ENCODE results near the gene FAM120AOS.

FAM120AOS gene

DNA sequence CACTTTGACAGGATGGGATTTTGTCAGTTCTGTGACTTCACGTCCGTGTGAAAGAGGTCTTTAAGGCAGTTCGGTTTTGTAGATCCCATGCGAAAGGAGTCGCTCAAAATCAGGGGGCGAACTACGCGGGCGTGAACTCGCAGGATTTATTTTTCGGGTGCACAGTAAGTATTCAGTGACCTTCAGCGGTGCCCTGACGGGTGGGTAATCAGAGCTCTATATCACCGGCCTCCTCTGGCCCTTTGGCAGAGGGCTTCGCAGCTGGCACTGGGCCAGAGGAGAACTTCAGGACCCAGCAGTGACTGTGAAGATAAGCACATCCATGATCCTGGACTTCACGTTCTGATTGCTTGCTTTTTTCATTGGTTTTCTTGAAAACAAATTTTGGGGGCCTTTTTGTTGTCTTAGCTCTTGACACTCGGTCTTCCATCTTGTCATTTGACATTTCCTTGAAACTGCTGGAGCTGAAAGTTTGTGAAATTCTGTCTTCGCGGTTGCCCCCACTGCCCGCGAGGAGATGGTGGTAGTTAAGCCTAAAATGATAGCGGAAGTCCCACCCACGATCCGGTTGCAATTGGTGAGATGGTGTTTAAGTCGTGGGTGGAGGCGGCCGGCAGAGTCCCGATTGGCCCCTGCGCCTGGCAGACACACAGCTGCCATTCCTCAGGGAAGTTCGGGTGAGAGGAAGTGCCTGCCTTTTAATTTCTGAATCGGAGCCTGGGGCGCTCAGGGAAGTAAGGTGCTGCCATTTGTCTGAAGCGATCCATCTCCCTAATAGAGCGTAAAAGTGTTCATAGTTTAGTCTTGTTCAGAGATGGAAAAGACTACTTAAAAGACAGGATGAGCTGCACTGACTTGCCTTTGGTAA lies at the start of gene FAM120AOS:
FAM120AOS (minus strand) TSS at position 535 of the 868 bp plus-strand sequence. CDS start 872 bp downstream, outside the sequence.
- peak; percentile 96 for DNase-seq (ENCODE audit: low spot score)

DNA sequence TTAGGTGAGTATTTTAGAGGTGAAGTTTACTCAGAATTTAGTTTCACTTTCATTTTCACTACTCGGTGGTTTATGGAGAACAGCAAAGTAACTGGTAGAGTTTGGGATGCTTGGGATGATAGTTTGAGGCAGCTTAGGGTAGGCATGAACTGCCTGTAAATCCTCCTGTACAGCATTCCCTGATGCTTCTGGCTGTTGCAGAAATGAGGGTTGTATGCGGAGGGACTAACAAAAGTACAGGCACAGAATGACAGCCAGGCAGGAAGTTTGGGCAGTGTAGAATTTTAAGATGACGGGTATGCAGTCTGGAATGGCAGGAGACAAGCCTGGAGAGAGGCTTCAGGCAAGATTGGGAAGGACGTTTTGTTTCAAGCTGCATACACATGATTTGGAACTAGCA lies 48.0 kb upstream of the FAM120AOS start:
- DNase-seq (ENCODE audit: low spot score): peak; percentile 29

DNA sequence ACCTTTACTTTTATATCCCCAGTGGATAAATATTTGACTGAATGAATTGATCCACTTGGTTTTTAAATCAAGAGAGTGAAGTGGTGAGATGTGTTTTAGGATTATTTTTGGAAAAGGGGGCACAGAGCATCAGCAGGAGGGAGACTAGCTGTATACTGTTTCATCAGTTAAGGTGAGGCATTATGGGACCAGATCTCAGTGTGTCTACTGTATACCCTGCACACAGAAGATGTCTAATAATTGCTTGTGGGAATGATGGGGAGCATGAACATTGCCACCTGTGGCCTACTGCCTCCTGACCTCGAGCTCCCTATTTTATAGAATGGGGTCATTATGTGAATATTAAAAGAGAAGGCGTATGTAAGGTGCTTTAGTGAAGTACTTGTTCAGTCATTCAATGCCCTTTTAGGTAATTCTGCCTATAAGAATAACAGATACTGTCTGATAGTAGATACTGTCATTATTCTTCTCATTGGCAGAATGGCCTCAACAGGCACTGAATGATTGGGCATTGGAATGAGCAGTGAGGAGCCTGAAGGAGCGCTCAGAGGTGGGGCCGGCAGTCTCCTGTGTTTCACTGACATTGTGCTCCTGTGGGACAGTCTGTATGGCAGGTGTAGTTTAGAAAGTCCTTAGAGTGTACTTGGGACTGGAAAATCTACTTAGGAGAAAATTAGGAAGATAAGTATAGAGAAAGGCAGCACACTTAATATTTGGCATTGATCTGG lies 47.4 kb upstream of the FAM120AOS start:
- no peak for DNase-seq (ENCODE audit: low spot score)

DNA sequence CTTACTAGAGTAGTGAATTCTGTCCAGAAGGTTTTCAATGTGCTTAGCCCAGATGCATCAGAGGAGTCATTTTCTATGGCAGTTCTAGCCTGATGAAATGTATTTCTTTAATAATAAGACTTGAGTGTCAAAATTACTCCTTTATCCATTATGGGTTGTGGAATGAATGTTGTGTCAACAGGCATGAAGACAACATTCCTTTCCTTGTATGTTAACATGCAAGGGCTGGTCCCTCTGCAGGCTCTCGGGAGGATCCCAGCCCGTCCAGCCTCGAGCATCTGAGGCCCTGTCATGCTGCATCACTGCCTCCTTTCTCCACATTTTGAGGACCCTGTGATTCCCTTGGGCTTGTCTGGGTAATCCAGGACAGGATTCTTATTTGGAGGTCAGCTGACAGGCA lies 42.9 kb upstream of the FAM120AOS start:
- no peak for DNase-seq (ENCODE audit: low spot score)

DNA sequence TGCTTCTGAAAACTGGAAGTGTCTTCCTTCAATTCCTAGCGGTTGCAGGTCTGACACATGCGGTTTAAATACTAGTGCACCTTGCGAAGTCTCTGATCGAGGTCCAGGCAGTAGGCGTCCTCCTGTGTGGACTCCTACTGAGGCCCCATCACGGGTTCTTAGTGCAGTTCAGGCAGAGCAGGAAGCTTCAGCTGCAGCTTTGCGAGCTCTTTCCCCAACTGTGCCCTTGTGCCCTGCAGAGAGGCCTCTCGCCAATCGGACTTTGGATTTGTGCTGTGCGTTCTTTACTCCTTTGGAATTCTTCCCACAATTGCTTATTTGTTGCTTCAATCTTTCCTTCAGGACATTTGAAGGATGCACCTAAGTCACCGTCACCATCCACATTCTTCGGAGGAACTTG lies 40.6 kb upstream of the FAM120AOS start:
- DNase-seq (ENCODE audit: low spot score): no peak

DNA sequence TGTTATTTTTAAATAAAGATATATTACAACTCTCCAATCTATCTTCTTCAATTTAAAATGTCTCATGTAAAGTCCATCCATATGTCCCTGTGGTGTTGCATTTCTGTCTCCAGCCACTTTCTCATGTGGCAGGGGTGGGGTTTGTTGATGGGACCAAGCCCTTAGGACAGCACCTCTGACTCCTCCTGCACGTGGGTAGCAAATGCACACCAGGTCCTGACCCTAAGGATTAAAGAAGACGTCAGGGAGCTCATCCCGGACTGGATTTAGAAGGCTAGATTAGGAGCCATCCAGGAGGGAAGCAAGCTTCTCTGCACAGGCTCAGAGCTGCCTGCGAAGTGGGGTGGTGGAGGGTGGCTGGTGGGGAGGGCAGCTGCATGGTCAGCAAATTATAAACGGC lies 38.9 kb upstream of the FAM120AOS start:
- no peak for DNase-seq (ENCODE audit: low spot score)

DNA sequence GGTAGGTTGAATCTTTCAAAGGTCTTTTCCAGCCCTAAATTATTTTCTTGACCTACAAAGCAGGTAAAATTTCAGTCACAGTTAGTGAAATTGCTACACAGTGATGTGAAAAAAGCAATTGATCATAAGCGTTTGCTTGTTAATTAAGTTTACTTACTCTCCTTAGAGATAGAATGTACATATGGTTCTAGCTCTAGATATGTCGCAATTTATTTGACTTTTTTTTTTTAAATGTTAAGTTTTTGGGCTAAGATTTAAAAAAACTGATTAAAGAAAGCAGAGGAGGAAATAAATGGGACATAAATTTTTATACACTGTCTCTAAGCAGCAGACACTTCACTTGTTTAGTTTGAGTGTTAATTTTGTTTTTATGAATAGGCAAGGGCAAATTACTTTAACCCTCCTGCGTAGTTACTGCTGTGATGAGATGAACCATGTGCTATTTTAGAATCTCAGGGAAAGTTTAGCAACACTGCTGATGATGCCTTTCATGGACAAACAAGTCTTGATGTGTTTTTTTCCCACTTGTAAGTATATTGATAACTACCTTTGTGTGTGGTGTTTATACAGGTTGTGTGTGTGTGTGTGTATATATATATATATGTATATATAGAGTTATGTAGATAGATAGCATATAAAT lies 38.3 kb upstream of the FAM120AOS start:
- no peak for DNase-seq (ENCODE audit: low spot score)

DNA sequence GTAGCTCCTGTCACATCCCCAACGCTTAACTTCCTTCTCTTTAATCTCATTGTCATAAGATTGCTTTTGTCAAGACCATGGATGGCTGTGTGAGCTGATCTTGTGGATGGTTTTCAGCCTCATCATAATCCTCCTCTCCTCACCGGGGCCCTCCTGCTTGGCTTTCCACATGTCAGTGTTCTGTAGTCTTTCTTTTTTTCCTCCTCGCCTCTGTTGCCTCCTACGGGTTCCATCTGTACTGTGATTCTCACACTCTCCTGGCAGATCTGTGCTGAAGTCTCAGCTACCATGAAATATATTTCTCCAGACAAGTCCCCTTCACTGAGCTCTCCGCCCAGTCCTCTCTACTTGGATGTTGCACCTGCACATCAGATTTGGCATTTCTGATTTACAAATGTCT lies 34.9 kb upstream of the FAM120AOS start:
- DNase-seq (ENCODE audit: low spot score): no peak

DNA sequence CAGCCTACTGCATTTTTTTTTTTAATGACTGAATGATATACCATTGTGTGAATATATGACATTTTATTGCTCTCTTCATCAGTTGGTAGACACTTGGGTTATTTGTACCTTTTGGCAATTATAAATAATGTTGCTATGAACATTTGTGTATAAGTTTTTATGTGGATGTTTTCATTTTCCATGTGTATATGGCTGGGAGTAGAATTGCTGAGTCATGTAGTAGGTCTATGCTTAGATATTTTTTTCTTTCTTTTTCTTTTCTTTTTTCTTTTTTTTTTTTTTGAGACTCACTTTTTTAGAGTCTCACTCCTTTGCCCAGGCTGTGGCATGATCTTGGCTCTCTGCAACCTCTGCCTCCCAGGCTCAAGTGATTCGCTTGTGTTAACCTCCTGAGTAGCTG lies 32.9 kb upstream of the FAM120AOS start:
- DNase-seq (ENCODE audit: low spot score): no peak

DNA sequence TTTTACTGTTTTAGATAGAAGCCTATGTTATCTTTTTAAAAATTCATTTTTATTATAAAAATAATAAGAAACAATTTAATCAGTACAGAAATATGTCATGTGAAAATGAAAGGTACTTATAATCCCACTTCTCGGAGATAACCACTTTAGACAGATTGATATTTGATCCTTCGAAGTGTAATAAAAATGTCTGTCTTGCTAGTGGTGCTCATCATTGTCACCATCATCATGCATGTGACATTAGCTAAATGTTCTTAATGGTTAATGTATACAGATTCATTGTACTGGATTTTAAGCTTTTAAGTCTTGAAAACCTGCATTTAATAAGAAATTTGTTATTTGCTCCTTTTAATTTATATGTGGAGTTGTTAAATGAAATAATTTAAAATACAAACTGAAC lies 30.1 kb upstream of the FAM120AOS start:
- DNase-seq (ENCODE audit: low spot score): no peak

DNA sequence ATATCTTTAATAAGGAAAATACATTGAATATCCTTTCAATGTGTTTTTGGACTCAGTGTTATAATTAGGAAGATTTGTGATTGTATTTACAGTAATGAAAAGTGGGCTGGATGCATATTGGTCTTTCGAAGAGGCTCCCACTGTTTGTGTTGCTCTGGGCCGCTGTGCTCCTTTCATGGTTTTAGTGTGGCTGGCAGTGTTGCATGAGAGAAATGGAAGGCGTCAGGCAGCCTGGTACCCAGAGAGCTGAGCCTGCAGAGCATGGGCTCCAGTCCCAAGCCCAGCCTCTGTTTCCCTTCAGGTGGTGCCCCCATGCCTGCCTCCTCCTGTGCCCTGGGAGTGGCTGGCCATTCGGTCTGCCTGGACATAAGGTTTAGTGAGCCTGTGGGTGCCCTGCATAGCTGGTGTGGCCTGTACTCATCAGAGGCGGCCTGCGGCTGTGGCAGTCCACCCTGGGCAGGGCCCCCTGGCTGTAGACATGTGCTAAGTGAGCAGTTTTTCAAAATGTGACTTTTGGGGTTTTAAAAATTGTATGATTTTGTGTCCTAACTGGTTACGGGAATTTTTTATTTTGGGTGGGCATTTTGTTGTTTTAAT lies 27.4 kb upstream of the FAM120AOS start:
- no peak for DNase-seq (ENCODE audit: low spot score)

DNA sequence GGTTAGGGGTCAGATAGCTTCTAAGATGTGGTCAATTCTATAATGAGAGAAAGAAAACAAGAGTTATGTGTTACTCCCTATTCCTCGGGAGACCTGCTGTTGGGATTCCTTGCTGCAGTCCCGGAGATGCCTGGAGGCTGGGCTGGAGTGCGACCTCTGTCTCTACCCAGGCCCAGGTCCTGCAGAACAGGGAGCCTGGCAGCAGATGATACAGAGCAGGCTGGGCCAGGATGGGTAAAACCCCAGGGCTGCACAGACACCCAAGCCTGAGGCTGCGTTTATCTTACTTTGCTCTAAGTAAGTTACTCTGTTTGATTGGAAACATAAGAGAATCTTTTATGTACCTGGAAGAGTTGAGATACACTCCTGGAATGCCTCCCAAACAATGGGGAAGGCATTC lies 26.9 kb upstream of the FAM120AOS start:
- DNase-seq (ENCODE audit: low spot score): no peak

DNA sequence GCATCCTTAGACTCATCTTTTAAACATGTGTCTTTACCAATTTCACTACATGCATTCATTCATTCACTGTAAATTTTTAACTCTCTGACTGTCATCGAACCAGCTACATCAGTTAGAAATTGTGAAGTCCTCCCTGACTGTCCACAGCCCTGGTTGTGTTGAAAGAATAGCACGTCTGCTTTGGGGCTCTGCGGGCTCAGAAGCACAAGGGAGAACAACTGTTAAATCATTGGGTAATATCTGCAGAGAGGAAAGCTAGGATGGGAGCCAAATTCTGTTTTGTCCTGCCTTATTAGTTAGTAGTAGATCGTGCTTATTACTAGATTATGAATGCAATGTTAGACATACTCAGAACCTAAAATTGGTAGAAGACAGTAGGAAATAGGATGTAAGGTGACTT lies 26.3 kb upstream of the FAM120AOS start:
- peak; percentile 69 for DNase-seq (ENCODE audit: low spot score)

DNA sequence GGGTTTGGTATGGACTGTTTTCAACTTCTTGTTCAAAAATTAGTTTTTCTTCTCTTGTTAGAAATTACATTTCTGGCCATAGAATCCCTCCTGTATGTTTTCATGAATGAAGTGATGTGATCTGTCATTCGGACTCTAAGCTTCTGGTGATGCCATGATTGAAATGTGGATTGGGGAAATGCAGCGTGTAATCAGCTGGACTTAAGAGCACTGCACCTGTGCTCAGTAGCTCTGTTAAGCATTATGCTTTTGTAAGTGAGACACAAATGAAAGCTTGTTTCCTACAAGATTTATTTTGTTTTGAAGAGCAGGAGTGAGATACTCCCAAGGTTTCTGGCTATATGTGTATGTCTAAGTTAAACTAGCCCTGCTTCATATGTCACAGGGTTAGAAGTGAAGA lies 24.0 kb upstream of the FAM120AOS start:
- no peak for DNase-seq (ENCODE audit: low spot score)

DNA sequence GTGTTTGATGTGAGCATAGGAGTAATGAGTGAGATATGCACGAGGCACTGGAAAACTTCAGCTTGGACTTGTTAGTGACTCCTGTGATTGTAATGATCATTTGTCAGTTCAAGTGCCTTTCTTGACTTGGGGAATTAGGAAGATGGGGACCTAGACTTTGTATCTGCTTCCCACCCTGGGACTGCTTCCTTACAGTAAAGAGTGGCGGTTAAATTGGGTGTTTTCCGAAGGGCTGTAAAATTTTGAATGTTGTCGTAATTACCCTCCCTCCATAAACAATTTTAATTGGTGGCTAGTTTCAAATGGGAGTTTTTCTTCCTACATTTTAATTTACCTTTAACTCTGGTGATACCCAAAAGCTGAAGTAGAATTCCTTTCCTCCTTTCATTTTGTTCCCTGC lies 23.5 kb upstream of the FAM120AOS start:
- DNase-seq (ENCODE audit: low spot score): no peak

DNA sequence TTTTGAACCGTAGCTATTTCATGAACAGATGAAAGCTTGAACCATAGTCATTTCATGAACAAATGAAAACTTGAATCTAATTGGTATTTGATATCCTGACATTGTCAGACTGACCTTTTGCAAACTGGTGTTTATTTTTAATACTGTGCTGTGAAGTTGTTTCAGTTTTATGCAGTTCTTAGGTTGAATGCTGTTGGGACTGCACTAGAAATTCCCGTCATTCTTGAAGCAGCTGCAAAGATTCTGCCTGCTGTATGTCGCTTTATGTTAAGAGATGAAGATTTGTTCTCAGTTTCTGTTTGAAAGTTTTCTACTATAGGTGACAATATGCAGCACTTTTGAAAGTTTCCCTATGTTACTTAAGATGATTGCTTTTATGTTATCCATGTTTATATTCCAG lies 22.5 kb upstream of the FAM120AOS start:
- no peak for DNase-seq (ENCODE audit: low spot score)

DNA sequence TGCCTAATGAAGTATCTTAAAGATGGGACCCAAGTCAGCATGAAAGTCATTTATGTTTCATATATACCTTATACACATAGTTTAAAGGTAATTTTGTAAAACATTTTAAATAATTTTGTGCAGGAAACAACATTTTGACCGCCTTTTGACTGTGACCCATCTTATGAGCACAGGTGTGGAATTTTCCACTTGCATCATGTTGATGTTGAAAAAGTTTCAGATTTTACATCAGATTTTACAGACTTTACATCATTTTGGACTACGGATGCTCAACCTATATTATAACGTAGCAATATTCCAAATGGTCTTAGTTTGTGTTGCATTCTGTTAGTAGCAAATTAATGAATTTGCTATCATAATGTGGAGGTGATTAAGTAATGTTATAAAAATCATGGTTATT lies 21.7 kb upstream of the FAM120AOS start:
- no peak for DNase-seq (ENCODE audit: low spot score)

DNA sequence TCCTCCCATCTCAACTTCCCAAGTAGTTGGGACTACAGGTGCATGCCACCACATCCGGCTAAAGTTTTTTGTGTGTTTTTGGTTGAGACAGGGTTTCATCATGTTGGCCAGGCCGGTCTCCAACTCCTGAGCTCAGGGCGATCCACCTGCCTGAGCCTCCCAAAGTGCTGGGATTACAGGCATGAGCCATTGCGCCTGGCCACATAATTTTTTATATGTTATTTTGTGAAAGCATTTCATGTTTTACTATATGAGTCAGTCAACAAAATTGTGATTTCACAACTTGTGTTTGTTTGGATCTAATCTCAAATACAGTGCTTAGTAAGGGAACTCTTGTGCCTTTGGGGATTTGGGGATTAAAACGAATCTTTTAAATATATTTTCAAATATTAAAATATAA lies 20.0 kb upstream of the FAM120AOS start:
- peak; percentile 57 for DNase-seq (ENCODE audit: low spot score)

DNA sequence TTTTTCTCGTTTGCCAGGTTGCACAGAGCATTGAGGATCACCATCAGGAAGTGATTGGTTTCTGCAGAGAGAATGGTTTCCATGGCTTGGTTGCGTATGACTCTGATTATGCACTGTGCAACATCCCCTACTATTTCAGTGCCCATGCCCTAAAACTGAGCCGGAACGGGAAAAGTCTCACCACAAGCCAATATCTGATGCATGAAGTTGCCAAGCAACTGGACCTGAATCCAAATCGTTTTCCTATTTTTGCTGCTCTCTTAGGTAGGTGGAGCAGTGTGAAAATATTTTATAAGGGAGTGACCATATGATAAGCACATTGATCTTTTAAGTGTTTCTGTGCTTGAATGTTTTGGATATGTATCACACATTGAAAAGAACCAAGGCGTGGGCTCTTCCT lies 17.7 kb upstream of the FAM120AOS start:
- DNase-seq (ENCODE audit: low spot score): peak; percentile 24

DNA sequence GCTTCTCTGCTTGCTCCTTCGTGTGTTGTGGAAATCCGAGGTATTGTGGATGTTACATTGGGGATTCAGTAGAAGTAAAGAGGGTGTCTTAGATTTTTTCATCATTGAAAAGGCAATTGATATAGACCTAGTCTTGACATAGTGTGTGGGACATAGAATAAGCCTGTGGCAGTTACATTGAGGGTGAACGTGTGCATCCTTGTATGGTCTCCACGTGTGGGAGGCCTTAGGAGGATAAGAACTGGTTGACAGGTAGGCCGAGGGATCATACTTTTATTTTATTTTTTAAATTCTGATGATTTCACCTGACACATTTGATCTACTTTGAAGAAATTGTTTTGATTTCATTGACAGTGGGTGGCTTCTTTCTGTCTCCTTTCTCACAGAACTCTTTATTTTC lies 17.0 kb upstream of the FAM120AOS start:
- DNase-seq (ENCODE audit: low spot score): no peak

DNA sequence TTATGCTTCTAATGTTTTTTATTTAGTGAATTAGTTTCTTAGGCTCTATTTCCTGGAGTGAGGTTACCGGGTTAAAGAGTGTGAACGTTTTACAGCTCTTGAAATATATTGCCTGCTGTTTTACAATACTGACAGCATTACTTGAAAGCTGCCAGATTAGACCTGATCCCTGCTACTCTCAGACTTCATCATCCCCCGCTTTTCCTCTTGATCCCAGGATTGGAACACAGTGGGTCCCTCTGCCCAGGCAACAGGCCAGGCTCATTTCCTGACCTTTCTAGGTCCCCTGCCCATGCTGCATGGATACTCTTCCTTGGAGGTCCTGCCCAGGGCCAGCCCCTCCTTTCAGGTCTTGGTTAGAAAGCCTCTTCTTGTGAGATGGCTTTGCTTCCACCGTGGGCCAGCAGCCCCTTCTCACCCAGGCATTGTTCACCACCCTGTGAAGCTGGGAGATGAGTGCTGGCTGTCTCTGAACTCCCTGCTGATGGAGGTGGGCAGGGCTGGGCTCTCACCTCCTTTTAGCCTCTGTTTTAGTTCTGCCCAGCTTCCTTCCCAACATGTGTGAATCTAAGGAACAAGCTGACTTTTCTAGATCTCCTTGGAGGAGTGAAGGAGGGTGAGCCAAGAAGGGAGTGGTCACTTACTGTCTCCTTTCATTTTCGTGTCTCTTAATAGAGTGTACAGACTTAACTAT lies 15.5 kb upstream of the FAM120AOS start:
- peak; percentile 64 for DNase-seq (ENCODE audit: low spot score)

DNA sequence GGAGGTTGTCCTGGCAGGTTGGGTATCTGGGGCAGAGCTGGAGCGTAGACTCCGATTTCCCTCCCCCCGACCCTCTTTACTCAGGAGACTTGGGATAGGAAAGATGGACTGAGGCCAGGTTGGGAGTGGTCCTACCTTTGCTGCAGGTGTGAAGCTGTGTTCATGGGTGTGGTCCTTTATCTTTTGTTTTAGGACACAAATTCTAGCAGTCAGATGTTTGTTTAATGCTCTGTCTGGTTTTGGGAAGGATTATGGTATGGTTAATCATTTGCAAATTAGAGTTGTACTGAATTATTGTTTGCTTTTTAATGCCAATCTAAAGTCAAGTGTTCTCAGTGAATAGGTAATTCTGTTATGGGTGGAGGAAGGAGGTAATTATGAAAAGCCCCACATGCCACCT lies 14.1 kb upstream of the FAM120AOS start:
- no peak for DNase-seq (ENCODE audit: low spot score)

All from GM03348 (cell line).